ENCODE data around the gene SP110. TPM values are rescaled to one million over a fixed set of nuclear protein-coding genes. Genes with fewer than 3 reads are reported as not detected.
"Not testable (repeated sequence)": the region's sequence is repeated elsewhere in the genome, so short reads cannot be mapped to it uniquely, and the experiment has no call there.

Gene SP110
- total RNA-seq, 1 experiment from 2014 or later: 5.8 TPM

DNA sequence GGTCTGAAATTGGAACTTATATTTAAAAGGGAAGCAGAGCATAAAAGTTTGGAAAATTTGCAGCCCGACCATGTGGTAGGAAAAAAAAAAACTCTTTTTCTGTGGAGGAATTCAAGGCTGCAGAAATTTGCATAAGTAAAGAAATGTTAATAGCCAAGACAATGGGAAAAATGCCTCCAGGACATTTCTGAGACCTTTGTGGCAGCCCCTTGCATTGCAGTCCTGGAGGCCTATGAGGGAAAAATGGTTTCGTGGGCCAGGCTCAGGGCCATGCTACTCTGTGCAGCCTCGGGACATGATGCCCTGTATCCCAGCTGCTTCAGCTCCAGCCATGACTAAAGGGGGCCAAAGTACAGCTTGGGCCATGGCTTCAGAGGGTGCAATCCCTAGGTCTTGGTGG lies 79.1 kb downstream of the SP110 start:
- DNase-seq (ENCODE audit: low read depth): no peak
- in situ Hi-C loops (cut with HindIII; ENCODE audit: low pct_unique_long_range_greater_than_20kb, low sequenced_read_pairs): no loop called here

DNA sequence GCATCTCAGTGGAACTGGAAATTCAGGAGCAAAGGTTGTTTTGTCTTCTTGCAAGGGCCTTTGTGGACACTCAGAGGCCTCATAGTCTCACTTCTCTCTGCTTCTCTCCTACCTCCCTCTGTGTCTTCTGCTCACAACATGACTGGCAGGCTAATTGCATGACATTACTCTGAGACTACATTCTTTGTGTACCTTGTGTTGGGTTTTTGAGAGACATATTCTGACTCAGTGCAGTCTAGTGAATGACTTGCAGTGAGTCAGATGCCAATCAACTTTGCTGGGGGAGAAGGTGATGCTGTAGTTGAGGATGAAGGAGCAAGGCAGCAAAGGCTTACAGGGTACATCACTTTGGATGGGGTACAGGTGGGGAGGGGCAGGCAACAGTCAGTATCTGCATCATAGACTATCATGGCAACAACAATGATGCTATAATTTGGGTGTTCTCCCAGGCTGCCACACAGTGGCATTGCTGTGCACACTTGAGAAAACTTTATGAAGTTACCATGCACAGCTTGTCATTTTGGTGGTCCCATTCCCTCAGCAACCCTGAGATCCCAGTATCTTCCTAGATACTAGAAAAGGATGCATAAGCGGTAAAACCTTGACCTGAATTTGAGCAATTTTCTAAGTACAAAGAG lies 81.8 kb downstream of the SP110 start:
- DNase-seq (ENCODE audit: low read depth): no peak
- in situ Hi-C loops (cut with HindIII; ENCODE audit: low pct_unique_long_range_greater_than_20kb, low sequenced_read_pairs): no loop called here

DNA sequence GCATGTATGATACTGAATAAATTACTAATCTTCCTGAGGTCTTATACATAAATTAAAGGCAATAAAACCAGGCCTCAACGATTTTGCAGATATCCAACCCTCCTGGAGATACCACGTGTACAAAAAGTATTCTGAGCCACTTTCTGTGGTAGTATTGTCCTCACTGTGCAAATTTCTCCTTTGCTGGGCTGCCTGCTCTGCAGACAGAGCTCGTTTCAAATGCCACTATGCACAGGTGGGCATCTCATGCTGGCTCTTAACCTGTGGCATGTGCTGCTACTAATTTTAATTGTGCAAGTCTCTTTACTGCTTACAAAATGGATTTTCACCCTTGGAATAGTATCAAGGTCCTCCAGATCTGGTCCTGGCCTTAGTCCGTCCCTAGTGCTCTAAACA lies 84.7 kb downstream of the SP110 start:
- in situ Hi-C loops (cut with HindIII; ENCODE audit: low pct_unique_long_range_greater_than_20kb, low sequenced_read_pairs): no loop called here
- DNase-seq (ENCODE audit: low read depth): no peak

DNA sequence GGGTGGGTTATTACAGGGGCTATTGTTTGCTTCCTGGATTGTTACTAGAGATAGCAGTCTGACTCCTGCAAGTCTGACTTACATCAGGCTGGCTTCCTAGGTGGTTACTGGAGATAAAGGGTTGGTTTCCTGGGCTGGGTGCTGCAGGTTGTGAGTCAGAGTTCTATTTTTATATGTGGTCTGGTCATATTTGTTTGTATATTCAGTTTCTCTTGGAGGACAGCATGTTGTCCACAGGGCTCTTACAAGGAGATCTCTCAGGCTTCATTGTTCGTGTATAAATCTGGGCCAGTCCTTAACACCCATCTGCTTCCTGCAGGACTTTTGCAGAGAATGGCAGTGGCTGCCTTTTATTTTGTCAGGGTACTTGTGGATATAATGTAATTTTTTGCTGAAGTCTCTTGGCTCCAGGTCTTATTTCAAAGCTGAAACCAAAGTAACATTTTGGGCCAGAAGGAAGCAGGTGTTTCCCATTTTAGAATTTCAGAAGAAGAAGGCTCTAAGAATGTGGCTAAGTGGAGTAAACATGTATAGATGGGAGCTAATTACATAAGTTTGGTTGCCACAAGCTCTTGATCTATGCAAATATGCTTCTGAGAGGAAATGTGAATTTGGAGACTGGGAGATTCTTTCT lies 85.2 kb downstream of the SP110 start:
- in situ Hi-C loops (cut with HindIII; ENCODE audit: low pct_unique_long_range_greater_than_20kb, low sequenced_read_pairs): no loop called here
- DNase-seq (ENCODE audit: low read depth): no peak

DNA sequence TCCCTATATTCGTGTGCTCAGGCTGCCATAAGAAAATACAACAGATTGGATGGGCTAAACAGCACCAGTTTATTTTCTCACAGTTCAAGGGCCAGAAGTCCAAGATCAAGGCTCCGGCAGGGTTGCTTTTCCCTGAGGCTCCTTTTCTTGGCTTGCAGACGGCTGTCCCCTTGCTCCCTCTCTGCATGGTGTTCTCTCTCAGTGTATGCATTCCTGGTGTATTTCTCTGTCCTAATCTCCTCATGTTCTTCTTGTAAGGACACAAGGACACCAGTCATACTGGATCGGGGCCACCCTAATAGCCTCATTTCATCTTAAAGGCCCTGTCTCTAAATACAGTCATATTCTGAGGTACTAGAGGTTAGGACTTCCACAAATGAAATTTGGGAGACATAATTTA lies 88.4 kb downstream of the SP110 start:
- no peak for DNase-seq (ENCODE audit: low read depth)
- in situ Hi-C loops (cut with HindIII; ENCODE audit: low pct_unique_long_range_greater_than_20kb, low sequenced_read_pairs): no loop called here

DNA sequence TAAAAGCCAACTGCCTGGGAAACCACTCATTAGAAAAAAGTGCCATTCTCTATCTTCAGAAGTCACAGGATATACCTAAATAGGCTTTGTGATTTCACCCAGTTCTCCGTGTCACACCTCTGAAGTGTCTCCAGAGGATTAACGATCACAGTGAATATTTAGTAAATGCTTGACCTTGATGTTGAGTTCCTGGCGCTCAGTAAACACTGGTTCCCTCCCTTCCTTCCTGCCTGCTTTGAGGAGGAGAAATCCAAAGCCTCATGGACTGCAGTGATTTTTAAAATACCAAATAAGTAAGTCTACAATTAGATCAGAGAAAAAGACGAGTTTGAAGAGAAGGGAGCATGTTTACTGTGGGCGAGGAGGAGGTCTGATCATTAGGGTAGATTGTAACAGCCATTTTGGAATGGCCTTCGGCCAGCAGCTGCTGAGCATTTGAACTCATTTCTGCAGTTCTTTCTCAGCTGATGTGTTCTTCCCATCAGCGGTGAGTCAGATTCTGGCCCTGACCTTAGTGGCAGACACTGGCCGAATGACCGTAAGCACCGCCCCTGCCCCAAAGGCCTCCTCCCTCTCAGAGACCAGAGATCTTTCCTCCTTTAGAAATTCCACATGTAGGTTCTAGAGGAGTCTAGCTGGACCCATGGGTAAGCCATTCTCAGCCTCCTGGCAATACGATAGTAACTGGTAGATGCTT lies 89.0 kb downstream of the SP110 start:
- DNase-seq (ENCODE audit: low read depth): peak; percentile 8
- in situ Hi-C loops (cut with HindIII; ENCODE audit: low pct_unique_long_range_greater_than_20kb, low sequenced_read_pairs): no loop called here

DNA sequence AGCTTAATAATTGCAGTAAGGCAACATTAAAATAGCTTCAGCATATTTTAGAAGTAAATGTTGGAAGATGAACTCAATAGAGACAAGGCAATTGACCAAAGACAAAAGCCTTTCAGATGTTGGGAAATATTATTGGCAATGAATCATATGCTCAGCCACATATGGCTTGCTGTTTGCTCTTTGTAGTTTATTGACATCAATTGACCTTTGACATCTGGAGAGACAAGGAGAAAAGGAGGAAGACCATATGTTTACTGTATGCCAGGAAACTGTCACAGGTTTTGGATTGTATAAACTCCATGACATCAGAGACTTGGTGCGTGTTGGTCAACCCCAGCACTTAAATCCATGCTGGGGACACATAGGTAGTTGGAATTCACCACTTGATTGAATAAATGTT lies 90.4 kb downstream of the SP110 start:
- DNase-seq (ENCODE audit: low read depth): no peak
- in situ Hi-C loops (cut with HindIII; ENCODE audit: low pct_unique_long_range_greater_than_20kb, low sequenced_read_pairs): no loop called here

DNA sequence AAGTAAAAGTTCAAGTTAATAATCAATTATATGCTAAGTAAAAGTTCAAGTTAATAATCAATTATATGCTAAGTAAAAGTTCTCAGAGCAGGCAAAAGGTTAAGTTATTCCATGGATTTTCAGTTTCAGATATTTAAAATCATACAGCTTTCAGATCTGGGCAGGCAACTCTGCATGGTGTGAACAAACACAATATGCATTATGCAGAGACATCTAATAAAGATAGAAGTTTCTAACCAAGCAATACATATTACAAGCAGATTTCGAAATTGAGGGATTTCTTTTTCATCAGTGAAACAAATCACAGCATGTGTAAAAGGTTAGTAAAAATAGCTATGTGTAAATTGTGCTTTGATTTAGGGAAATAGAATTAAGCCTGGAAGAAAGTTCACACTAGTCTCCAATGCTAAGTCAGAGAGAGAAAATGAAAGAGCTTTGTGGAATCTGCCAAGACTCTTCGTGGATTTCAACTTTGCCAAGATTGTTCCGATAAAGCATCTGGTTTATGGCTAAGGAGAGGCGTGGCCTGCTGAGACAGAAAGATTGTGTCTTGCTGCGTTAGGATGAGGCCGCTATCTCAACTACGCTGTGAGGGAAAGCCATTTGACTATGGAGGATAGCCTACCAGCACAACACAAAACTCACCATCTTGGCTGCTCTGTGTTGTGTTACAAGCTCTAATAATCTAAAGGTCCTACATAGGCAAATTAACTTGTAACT lies 91.0 kb downstream of the SP110 start:
- in situ Hi-C loops (cut with HindIII; ENCODE audit: low pct_unique_long_range_greater_than_20kb, low sequenced_read_pairs): no loop called here
- DNase-seq (ENCODE audit: low read depth): no peak

DNA sequence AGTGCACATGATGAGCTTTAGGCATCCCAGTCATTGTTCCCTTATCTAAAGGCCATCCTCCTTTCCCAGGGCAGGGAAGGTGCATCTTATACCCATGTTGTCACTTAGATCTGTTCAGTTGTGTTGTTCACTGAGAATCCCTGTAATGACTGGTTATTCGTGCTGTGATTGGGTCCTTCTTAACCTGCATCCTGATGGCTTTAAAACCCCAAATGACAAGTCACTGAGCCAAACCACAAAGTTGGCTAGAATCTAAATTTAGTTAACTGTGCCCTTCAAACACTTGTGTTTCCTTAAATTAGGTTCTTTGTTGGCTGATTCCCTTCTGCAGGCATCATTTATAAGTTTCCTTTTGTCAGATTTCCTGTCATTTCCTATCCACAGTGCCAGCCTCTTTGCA lies 92.6 kb downstream of the SP110 start:
- in situ Hi-C loops (cut with HindIII; ENCODE audit: low pct_unique_long_range_greater_than_20kb, low sequenced_read_pairs): no loop called here
- no peak for DNase-seq (ENCODE audit: low read depth)

DNA sequence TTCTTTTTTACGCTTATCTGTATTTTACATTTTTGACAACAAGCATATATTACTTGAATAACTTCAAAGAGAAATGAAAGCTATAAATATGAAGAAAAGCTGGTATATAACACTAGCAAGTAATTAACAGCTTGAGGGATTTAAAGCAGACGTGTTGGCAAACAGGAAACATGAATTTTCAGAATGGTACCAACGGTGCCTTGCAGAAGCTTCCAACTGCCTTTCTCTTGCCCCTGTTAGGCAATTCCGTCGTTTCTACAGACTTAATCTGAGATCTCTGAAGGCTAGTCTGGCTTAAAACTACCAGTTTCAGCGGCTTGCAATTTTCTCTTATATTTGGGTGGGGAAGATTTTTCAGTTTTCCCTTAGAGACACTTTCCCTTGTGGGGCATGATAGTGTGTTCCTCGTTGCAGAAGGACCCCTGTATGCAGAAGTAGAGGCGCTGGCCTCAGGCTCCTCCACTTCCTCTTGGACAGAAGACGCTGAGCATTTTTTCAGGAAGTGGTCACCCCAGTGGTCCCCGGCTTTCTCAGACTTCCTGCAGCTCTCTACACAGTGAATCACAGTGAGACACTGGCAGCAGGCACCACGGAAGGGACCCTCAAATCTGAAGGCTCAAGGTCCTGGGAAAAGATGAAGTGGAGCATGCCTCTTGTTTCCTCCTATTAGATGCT lies 94.9 kb downstream of the SP110 start:
- in situ Hi-C loops (cut with HindIII; ENCODE audit: low pct_unique_long_range_greater_than_20kb, low sequenced_read_pairs): no loop called here
- no peak for DNase-seq (ENCODE audit: low read depth)

DNA sequence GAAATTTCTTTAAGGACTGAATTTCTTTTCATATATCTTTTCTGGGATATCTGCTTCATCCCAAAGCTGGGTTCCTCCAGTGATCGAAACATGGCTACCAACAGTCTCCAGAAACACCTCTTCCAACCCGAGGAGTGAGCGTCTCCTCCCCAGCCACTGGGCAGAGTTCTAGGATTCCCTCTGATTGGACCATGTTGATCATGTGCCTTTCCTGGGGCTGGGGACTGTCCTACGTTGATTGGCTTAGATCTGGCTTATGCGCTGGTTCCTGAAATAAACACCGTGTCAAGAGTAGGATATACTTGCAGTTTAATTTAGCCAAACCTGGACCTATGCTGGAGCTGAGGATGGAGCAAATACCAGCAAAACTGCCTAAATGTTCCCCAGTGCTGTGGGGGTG lies 95.5 kb downstream of the SP110 start:
- in situ Hi-C loops (cut with HindIII; ENCODE audit: low pct_unique_long_range_greater_than_20kb, low sequenced_read_pairs): no loop called here
- no peak for DNase-seq (ENCODE audit: low read depth)

DNA sequence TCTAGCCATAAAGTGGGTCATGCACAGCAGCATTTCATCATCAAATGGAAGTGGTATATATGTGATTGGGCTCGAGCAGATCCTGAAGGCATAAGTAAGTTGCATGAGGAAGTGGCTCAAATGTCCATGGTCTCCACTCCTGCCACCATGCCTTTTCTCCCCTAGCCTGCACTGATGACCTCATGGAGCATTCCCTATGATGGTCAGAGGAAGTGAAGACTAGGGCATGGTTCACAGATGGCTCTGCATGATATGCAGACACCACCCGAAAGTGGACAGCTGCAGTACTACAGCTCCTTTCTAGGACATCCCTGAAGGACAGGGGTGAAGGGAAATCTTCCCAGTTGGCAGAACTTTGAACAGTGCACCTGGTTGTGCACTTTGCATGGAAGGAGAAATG lies 99.4 kb downstream of the SP110 start:
- not testable (repeated sequence) for DNase-seq (ENCODE audit: low read depth)

DNA sequence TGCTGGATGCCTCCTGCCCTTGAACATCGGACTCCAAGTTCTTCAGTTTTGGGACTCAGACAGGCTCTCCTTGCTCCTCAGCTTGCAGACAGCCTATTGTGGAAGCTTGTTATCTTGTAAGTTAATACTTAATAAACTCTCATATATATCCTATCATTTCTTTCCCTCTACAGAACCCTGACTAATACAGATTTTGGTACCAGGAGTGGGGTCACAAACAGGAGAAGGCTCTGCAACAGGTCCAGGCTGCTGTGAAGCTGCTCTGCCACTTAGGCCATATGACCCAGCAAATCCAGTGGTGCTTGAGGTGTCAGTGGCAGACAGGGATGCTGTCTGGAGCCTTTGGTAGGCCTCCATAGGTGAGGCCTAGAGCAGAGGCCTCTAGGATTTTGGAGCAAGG lies 100.0 kb downstream of the SP110 start:
- in situ Hi-C loops (cut with HindIII; ENCODE audit: low pct_unique_long_range_greater_than_20kb, low sequenced_read_pairs); DNase-seq (ENCODE audit: low read depth): not testable (repeated sequence)

More for the DNA sequence above, 99.4 kb downstream of the SP110 start:
- in situ Hi-C loops (cut with HindIII; ENCODE audit: low pct_unique_long_range_greater_than_20kb, low sequenced_read_pairs): not testable (repeated sequence)

Other genes with a start within 250 kb of the SP110 start
- gene SLC16A14, start 151.1 kb downstream of the SP110 start, total RNA-seq (2014; rRNA removed; shearing (Covaris generic); ENCODE audit: low replicate concordance): 5.5 and 7.9 TPM in 2 replicates
- gene SP140, start 5.8 kb upstream of the SP110 start, total RNA-seq (2014; rRNA removed; shearing (Covaris generic); ENCODE audit: low replicate concordance): 3.7 TPM in 1 of 2 replicates, not detected in the other
- 2.9 and 5.6 TPM in 2 replicates for gene SP140L, start 107.2 kb upstream of the SP110 start, total RNA-seq (2014; rRNA removed; shearing (Covaris generic); ENCODE audit: low replicate concordance)
- 38.5 and 46.4 TPM in 2 replicates for gene SP100, start 196.2 kb upstream of the SP110 start, total RNA-seq (2014; rRNA removed; shearing (Covaris generic); ENCODE audit: low replicate concordance)